GM19025 (cell line): Measurements from ENCODE around the gene BTBD2.
A peak's percentile ranks its signal among the peaks of the same experiment; 100 is the strongest.

Experiments
- ATAC-seq: cut with Tn5 transposase; IDR thresholded peaks from one replicate; pipeline ENCODE4 v1.9.1; 2021; ENCODE audit warnings: mild to moderate bottlenecking, low read depth, moderate library complexity; ENCODE audit not compliant: unreplicated experiment

Gene BTBD2

DNA sequence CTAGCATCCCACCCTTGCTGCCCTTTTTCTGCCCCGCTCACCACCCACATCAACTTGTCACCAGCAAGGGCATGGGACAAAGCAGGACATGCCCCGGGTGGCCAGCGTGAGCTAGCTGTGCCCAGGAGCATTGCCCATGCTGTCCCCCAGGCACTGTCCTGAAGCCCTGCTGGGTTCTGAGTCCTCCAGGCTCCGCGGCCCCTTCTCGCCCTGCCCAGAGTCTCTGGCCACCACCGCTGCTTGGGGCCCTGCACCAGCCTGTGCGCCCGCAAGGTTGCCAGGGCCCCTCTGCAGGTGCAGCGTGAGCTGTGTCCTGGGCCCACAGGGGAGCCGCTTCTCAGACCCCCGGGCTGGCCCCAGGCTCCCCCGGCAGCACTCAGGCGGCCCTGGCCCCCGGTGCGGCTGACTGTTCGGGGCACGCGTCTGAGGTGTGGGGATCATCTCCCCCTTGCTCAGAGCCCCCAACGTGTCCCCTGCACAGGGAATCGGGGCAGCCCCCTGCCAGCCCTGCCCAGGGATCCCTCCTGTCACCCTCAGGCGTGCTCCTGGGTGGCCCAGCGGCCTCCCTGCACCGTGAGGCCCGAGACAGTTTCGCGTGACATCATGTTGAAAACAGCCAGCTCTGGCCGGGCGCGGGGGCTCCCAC lies 70.5 kb downstream of the BTBD2 start:
- no peak for ATAC-seq

- no peak for ATAC-seq
Measured at GRCh38 chr19:1944088-1944915, 71.2 kb downstream of the BTBD2 start.

- ATAC-seq, result no peak
Measured at GRCh38 chr19:1943661-1944087, 71.8 kb downstream of the BTBD2 start.

- ATAC-seq, result no peak
Measured at GRCh38 chr19:1942934-1943555, 72.5 kb downstream of the BTBD2 start.

DNA sequence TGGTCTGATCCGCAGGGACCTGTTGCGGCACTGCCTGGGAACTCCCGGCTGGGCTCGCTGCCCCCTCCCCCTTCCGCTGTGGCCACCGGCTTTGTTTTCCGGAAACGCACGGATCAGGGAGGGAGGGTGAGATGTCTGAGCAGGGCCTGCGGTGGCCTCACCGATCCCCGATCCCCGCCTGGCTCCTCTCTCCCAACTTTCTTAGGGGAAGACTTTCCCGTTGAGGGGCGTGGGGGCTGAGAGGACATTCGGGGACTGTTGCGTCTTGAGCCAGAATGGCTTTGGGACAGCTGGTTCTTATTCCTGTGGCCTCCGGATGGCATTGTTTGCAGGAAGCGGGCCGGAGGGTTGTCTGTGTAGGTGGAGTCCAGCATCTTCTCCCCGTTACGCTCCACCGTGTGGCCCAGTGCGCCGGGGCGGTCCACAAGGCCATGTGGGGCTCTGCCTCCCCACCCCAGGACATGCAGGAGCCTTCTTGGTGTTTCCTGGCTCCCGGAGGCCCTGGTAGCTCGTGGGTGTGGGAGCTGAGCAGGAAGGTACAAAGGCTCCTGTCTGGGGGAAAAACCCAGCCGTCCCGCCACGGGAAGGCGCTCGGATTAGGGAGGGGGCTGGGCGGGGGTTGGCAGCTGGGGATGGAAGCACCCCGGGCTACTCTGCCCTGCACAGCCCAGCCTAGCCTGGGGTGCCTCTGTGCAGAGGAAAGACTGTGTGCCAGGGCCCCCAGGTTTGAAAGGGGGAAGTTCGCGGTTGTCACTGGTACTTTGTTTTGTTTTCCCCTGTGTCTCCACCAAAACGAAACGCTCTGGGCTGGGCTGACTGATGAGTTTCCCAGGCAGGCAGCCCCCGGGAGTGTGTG lies 73.2 kb downstream of the BTBD2 start:
- ATAC-seq, result no peak

- peak; percentile 13 for ATAC-seq
Measured at GRCh38 chr19:1941146-1942077, 74.1 kb downstream of the BTBD2 start, which contains the start of gene CSNK1G2. Gene CSNK1G2 (plus strand): TSS chr19:1941172. CDS start chr19:1969773, 28,601 bp downstream.

GRCh38 chr19:1938071-1938470 lies 77.4 kb downstream of the BTBD2 start:
- no peak for ATAC-seq

GRCh38 chr19:1936916-1937610 lies 78.5 kb downstream of the BTBD2 start:
- ATAC-seq, result no peak

DNA sequence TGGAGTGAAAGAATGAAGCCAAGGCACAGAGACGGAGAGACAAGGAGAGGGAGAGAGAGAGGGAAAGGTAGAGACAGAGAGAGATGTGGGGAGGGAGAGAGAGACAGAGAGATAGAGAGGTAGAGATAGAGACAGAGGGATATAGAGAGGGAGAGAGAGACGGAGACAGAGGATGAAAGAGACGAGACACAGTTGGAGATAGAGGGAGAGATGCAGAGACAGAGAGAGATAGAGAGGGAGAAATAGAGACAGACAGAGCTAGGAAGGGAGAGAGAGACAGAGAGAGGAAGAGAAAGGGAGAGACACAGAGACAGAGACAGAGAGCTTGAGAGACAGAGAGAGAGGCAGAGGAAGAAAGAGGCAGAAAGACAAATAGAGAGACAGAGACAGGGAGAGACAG lies 79.1 kb downstream of the BTBD2 start:
- ATAC-seq, result no peak

GRCh38 chr19:1935484-1936208 lies 79.9 kb downstream of the BTBD2 start:
- ATAC-seq, result no peak
